Left lobe of liver (tissue), 1 donor: ENCODE data around the gene ZNF492. TPM values are rescaled to one million over a fixed set of nuclear protein-coding genes. Genes with fewer than 3 reads are reported as not detected.

Source experiments
- total RNA-seq: library from RNA; stranded (reverse); gene quantifications from one replicate; pipeline ENCODE4 v1.2.1, GENCODE V29; 2021
- donor health status: DM: no; HTN: yes; CAD: no.

The ZNF492 gene
- total RNA-seq, 1 donor from 2014 or later: not detected

Other genes starting within 250 kb of the ZNF492 start
- not detected for gene ZNF98, start 212.0 kb upstream of the ZNF492 start, total RNA-seq
- not detected for gene ZNF99, start 149.8 kb downstream of the ZNF492 start, total RNA-seq
- not detected for gene ZNF723, start 198.0 kb downstream of the ZNF492 start, total RNA-seq